ENCODE results near the gene FBXW5.

The FBXW5 gene

DNA sequence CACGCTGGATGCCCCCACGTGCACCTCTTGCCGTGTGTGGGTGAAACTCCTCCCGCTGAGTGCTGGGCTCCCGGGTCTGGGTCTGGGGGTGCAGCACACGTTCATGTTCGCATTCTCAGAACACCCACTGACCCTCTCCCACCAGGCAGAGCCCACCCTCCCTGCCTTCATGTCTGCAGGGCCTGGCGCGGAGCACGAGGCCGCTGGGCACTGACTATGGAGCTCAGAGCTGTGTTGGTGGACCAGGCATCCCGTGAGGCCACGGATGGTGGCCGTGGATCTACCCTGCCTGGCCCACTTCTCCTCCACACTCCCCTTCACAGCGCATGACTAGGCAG is 16.4 kb upstream of the FBXW5 start:
- DNase-seq (ENCODE audit: extremely low read depth, low read depth) = no peak
- no peak overlapping the region for H3K4me3 ChIP-seq (replicated peaks; ENCODE audit: low read depth, low read length)
- no peak for TF ChIP-seq CTCF (IDR thresholded peaks at IDR 0.05; ENCODE audit: low read depth, low read length, missing control alignments)

DNA sequence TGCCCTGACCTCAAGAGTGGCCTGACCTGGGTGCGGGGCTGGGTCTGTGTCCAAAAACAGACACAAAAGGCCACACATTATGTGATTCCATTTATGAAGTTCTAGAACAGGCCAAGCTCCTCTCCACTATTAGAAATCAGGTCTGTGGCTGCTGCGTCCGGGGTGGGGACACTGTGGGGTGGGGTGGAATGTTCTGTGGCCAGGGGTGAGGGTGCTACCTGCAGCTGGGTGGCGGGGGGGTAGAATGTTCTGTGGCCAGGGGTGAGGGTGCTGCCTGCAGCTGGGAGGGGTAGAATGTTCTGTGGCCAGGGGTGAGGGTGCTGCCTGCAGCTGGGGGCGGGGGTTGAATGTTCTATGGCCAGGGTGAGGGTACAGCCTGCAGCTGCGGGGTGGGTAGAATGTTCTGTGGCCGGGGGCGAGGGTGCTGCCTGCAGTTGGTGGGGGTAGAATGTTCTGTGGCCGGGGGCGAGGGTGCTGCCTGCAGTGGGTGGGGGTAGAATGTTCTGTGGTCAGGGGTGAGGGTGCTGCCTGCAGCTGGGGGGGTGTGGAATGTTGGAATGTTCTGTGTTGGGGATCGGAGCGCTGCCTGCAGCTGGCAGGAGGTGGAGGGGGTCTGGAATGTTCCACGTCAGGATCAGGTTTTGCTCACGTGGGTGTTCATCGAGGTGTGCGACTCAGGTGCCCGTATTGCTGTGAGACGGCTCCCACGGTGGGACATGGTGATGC is 15.8 kb upstream of the FBXW5 start:
- no peak for TF ChIP-seq CTCF (IDR thresholded peaks at IDR 0.05; ENCODE audit: low read depth, low read length, missing control alignments)
- no peak overlapping the region for H3K4me3 ChIP-seq (replicated peaks; ENCODE audit: low read depth, low read length)
- no peak for DNase-seq (ENCODE audit: extremely low read depth, low read depth)

GRCh38 chr9:136958898-136959850 is 14.6 kb upstream of the FBXW5 start:
- H3K4me3 ChIP-seq (replicated peaks; ENCODE audit: low read depth, low read length) = no peak overlapping the region
- TF ChIP-seq CTCF (IDR thresholded peaks at IDR 0.05; ENCODE audit: low read depth, low read length, missing control alignments) = no peak
- DNase-seq (ENCODE audit: extremely low read depth, low read depth) = no peak

- DNase-seq (ENCODE audit: extremely low read depth, low read depth) = no peak
- TF ChIP-seq CTCF (IDR thresholded peaks at IDR 0.05; ENCODE audit: low read depth, low read length, missing control alignments) = no peak
- no peak overlapping the region for H3K4me3 ChIP-seq (replicated peaks; ENCODE audit: low read depth, low read length)
These were observed 13.9 kb upstream of the FBXW5 start for GRCh38 chr9:136958473-136958872.

- DNase-seq (ENCODE audit: extremely low read depth, low read depth) = no peak
- H3K4me3 ChIP-seq (replicated peaks; ENCODE audit: low read depth, low read length) = no peak overlapping the region
- no peak for TF ChIP-seq CTCF (IDR thresholded peaks at IDR 0.05; ENCODE audit: low read depth, low read length, missing control alignments)
These were observed 13.4 kb upstream of the FBXW5 start for GRCh38 chr9:136957901-136958300.

GRCh38 chr9:136957461-136957860 is 12.9 kb upstream of the FBXW5 start:
- no peak overlapping the region for H3K4me3 ChIP-seq (replicated peaks; ENCODE audit: low read depth, low read length)
- no peak for TF ChIP-seq CTCF (IDR thresholded peaks at IDR 0.05; ENCODE audit: low read depth, low read length, missing control alignments)
- DNase-seq (ENCODE audit: extremely low read depth, low read depth) = no peak

Measured in HFF-Myc (cell line).